ENCODE data around the gene SHROOM3. TPM values are rescaled to one million over a fixed set of nuclear protein-coding genes. Genes with fewer than 3 reads are reported as not detected.

SHROOM3 gene
- total RNA-seq, 4 donors from 2014 or later = 52.0 to 444 (median 364) TPM

DNA sequence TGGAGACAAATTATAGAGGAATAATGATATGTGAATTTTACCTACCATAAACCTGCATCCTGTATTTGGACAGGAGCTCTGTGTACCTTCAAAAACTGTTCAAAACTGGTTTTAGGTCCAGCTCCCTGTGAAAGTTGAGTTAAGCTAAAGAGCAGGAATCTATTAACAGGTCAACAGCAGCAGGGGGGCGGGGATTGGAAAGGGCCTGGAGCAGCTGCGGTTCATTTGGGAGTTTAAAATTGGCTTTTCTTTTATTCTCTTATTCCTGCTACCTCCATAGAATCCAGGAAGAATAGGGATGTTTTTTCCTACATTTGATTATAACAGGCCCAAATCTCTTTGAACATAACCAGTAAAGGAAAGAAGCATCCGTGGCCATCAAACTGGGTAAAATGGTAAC lies 23.8 kb downstream of the SHROOM3 start:
- Histone ChIP-seq H3K4me1 (no peaks in the 10 kb centered on the region), H3K9me3 (peaks cover 0 to 5% (median 2%) of the 10 kb centered on the region in 4 donors), H3K4me3 (no peak overlapping the region), H3K36me3 (no peaks in the 10 kb centered on the region), H3K27me3 (no peaks in the 10 kb centered on the region), H3K27ac (no peak overlapping the region)
- TF ChIP-seq POLR2A (IDR thresholded peaks at IDR 0.05) = no peak
- TF ChIP-seq, protein P1, sequence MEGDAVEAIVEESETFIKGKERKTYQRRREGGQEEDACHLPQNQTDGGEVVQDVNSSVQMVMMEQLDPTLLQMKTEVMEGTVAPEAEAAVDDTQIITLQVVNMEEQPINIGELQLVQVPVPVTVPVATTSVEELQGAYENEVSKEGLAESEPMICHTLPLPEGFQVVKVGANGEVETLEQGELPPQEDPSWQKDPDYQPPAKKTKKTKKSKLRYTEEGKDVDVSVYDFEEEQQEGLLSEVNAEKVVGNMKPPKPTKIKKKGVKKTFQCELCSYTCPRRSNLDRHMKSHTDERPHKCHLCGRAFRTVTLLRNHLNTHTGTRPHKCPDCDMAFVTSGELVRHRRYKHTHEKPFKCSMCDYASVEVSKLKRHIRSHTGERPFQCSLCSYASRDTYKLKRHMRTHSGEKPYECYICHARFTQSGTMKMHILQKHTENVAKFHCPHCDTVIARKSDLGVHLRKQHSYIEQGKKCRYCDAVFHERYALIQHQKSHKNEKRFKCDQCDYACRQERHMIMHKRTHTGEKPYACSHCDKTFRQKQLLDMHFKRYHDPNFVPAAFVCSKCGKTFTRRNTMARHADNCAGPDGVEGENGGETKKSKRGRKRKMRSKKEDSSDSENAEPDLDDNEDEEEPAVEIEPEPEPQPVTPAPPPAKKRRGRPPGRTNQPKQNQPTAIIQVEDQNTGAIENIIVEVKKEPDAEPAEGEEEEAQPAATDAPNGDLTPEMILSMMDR (IDR thresholded peaks at IDR 0.05) = no peak
- no peak for DNase-seq

DNA sequence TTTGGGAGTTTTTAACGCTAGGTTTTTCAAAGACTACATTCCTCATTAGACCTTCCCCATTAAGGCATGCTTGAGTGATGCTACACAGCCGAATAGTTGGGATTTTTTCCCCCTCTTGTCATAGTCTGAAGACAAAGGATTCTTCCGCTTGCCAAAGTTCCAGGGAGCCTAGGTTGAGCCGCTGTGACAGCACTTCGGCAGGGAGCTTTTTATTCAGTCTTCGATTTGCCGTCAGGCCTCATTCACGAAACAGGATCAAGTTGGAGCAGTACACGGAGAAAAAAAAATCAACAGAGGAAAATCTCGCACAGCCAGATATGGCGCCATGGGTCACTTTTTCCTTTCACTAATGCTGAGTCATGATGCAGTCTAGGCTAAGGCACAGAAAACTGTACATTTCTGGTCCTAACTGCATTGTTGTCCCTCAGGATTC lies 24.3 kb downstream of the SHROOM3 start:
- Histone ChIP-seq H3K9me3 (peaks cover 0 to 8% (median 4%) of the 10 kb centered on the region in 4 donors), H3K4me3 (no peak overlapping the region)

DNA sequence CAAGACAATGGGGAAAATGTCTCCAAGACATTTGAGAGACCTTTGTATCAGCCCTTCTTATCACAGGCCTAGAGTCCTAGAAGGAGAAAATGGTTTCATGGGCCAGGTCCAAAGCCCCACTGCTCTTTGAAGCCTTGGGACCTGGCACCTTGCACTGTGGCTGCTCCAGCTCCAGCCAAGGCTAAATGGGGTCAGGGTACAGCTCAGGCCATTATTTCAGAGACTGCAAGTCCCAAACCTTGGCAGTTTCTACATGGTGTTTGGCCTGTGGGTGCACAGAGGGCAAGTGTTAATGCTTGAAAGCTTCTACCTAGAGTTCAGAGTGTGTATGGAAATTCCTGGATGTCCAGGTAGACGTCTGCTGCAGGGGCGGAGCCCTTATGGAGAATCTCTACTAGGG lies 28.5 kb downstream of the SHROOM3 start:
- no peak overlapping the region for H3K4me3 ChIP-seq

More for the DNA sequence above, 24.3 kb downstream of the SHROOM3 start:
- TF ChIP-seq, protein P1 (IDR thresholded peaks at IDR 0.05) = no peak
- TF ChIP-seq POLR2A (IDR thresholded peaks at IDR 0.05) = no peak
- DNase-seq = no peak
- Histone ChIP-seq H3K4me1 (no peaks in the 10 kb centered on the region), H3K27me3 (no peaks in the 10 kb centered on the region), H3K36me3 (no peaks in the 10 kb centered on the region), H3K27ac (no peak overlapping the region)

DNA sequence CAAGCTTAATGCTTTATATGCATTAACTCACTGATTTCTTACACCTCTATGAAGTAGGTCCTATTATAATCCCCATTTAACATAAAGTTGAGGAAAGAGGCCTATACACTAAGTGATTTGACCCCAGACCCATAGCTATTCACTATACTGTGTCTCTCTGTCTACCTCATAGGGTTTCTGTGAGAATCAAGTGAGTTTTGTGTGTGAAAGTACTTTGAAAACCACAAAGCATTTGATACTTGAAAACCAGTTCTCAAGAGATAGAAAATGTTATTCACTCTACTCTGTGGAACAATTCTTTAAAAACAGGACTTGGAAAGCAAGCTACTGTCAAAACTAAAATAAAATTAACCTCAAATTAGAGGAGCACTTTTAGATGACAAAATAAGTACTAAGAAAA lies 35.0 kb downstream of the SHROOM3 start:
- Histone ChIP-seq H3K36me3 (no peaks in the 10 kb centered on the region), H3K9me3 (no peaks in the 10 kb centered on the region), H3K4me1 (no peaks in the 10 kb centered on the region), H3K27me3 (no peaks in the 10 kb centered on the region), H3K4me3 (no peak overlapping the region), H3K27ac (no peak overlapping the region)
- TF ChIP-seq POLR2A (IDR thresholded peaks at IDR 0.05) = no peak
- TF ChIP-seq, protein P1 (IDR thresholded peaks at IDR 0.05) = no peak
- DNase-seq = no peak

More for the DNA sequence above, 28.5 kb downstream of the SHROOM3 start:
- DNase-seq = no peak
- peaks cover 0 to 8% (median 4%) of the 10 kb centered on the region in 4 donors for H3K9me3 ChIP-seq
- H3K27ac ChIP-seq = no peak overlapping the region
- H3K4me1 ChIP-seq = no peaks in the 10 kb centered on the region
- no peak for TF ChIP-seq POLR2A (IDR thresholded peaks at IDR 0.05)
- TF ChIP-seq, protein P1 (IDR thresholded peaks at IDR 0.05) = no peak
- no peaks in the 10 kb centered on the region for H3K36me3 ChIP-seq
- no peaks in the 10 kb centered on the region for H3K27me3 ChIP-seq

DNA sequence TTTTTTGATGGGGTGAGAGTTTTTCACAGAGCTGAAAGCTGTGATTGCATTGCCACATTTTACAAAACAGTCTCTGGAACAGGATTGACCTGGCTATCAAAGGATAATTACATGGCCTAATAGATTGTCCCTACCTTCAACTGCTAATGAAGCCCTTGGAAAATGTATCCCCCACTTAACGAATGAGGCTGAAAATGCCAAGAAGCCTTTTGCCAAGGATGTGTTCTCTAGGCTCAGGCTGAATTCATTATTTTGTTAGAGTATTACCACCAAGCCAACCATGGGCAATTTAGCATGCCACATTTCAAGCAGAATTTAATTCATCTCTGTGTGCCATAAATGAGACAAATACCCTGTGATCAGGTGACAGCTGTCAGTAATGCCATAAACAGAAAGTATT lies 35.5 kb downstream of the SHROOM3 start:
- Histone ChIP-seq H3K27me3 (no peaks in the 10 kb centered on the region), H3K4me3 (no peak overlapping the region), H3K36me3 (no peaks in the 10 kb centered on the region), H3K4me1 (no peaks in the 10 kb centered on the region), H3K27ac (no peak overlapping the region), H3K9me3 (no peaks in the 10 kb centered on the region)
- DNase-seq = no peak
- TF ChIP-seq, protein P1 (IDR thresholded peaks at IDR 0.05) = no peak
- no peak for TF ChIP-seq POLR2A (IDR thresholded peaks at IDR 0.05)

DNA sequence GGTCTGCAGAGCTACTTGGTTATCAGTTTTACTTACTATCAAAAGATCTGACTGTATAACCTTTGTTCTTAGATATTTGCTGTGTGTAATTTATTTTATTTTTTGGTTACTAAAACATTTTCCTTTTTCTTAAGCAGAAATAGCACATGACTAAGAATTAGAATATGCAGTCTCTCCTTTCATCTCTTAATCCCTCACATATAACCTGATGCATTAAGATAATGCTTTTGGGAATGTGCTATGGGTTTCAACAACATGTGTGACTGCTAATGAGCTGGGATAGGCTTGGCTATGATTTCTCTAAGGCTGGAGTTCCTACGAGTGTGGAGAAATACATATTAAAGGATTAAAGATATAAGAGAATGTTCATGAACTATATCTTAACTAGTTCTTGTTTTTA lies 41.5 kb downstream of the SHROOM3 start:
- Histone ChIP-seq H3K27me3 (no peaks in the 10 kb centered on the region), H3K4me1 (no peaks in the 10 kb centered on the region), H3K36me3 (no peaks in the 10 kb centered on the region), H3K4me3 (no peak overlapping the region), H3K27ac (no peak overlapping the region), H3K9me3 (no peaks in the 10 kb centered on the region)
- DNase-seq = no peak
- no peak for TF ChIP-seq POLR2A (IDR thresholded peaks at IDR 0.05)
- TF ChIP-seq, protein P1 (IDR thresholded peaks at IDR 0.05) = no peak

Measured in Peyer's patch (tissue), 4 donors.